ENCODE measurements around the gene KCNJ5. TPM values are rescaled to one million over a fixed set of nuclear protein-coding genes. Genes with fewer than 3 reads are reported as not detected.

Gene KCNJ5
- total RNA-seq, 1 experiment from 2014 or later, result not detected

GRCh38 chr11:128968916-128969315 lies 77.8 kb downstream of the KCNJ5 start:
- Mint-ChIP-seq H3K4me1 (ENCODE audit: low read depth, unreplicated experiment) (no peaks in the 10 kb centered on the region), H3K27ac (ENCODE audit: unreplicated experiment) (no peak overlapping the region), H3K36me3 (ENCODE audit: insufficient read depth, unreplicated experiment) (peaks cover 71% of the 10 kb centered on the region), H3K9me3 (ENCODE audit: unreplicated experiment) (no peaks in the 10 kb centered on the region), H3K4me3 (ENCODE audit: unreplicated experiment) (no peak overlapping the region), H3K27me3 (ENCODE audit: insufficient read depth, unreplicated experiment) (no peaks in the 10 kb centered on the region)
- BruUV-seq (replicated peaks), result no TSS peak
- no peak for DNase-seq
- Histone ChIP-seq H3K27me3 (replicated peaks; ENCODE audit: control insufficient read depth, insufficient read depth, low read length) (no peaks in the 10 kb centered on the region), H3K4me1 (no peaks in the 10 kb centered on the region), H3K4me3 (ENCODE audit: low read depth, low read length) (no peak overlapping the region), H3K9me3 (no peaks in the 10 kb centered on the region), H3K36me3 (ENCODE audit: control insufficient read depth, insufficient read depth, low read length) (peaks cover 3% of the 10 kb centered on the region; the same call in 1 of the 2 replicates)
- ChIA-PET CTCF (no interaction called here), POLR2A (no interaction called here)
- TF ChIP-seq, protein P1, sequence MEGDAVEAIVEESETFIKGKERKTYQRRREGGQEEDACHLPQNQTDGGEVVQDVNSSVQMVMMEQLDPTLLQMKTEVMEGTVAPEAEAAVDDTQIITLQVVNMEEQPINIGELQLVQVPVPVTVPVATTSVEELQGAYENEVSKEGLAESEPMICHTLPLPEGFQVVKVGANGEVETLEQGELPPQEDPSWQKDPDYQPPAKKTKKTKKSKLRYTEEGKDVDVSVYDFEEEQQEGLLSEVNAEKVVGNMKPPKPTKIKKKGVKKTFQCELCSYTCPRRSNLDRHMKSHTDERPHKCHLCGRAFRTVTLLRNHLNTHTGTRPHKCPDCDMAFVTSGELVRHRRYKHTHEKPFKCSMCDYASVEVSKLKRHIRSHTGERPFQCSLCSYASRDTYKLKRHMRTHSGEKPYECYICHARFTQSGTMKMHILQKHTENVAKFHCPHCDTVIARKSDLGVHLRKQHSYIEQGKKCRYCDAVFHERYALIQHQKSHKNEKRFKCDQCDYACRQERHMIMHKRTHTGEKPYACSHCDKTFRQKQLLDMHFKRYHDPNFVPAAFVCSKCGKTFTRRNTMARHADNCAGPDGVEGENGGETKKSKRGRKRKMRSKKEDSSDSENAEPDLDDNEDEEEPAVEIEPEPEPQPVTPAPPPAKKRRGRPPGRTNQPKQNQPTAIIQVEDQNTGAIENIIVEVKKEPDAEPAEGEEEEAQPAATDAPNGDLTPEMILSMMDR (IDR thresholded peaks at IDR 0.05; ENCODE audit: insufficient read depth in 1 of 2, low read depth in 1 of 2, low read length in 1 of 2, severe bottlenecking in 1 of 2, unreplicated experiment in 1 of 2), result no peak
- intact Hi-C loops (cut with micrococcal nuclease; ENCODE audit: unreplicated experiment), result no loop called here

Other genes with a start within 250 kb of the KCNJ5 start
- not detected in 2 replicates for gene FLI1, start 197.3 kb upstream of the KCNJ5 start, total RNA-seq (2022)
- not detected in 2 replicates for gene KCNJ1, start 24.1 kb upstream of the KCNJ5 start, total RNA-seq (2022)
- 0.11 TPM in 1 of 2 replicates, not detected in the other for gene TP53AIP1, start 51.5 kb downstream of the KCNJ5 start, total RNA-seq (2022)